ENCODE results near the gene PTPRD.

Gene PTPRD

DNA sequence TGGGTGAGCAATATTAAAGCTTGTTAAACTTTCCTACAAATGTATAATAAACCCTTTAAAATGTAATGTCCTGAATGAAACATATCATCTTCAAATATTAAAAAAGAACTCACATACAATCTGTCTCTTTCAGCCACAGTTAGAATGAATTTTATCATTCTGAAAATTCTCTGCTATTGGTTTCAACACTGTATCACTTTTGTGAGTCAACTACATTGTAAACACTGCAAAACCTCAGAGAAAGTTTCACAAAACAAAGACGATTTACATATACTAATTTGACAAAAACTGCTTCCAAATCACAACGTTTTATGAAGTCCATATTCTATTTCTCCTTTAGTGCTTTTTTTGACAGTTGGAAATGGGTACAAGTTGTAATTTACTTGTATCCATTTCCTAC lies 1781.2 kb downstream of the PTPRD start:
- H3K36me3 ChIP-seq (ENCODE audit: control insufficient read depth in 2 of 2, insufficient read depth in 1 of 2, low read length in 2 of 2), result no peaks in the 10 kb centered on the region
- ChIA-PET POLR2A (no interaction called here), CTCF (interaction anchor here (0.6 kb wide), 1 partner anchor 19 kb away, joined by 3 read pairs; no protein-coding TSS in a partner anchor)
- H3K9me3 ChIP-seq (ENCODE audit: control insufficient read depth, insufficient read depth, low read depth, low read length), result no peaks in the 10 kb centered on the region
- H3K4me3 ChIP-seq (ENCODE audit: low read depth, low read length), result no peak overlapping the region
- no peak for TF ChIP-seq ZNF707 (tag by site-specific recombination; IDR thresholded peaks at IDR 0.05)
- TF ChIP-seq, protein P1, sequence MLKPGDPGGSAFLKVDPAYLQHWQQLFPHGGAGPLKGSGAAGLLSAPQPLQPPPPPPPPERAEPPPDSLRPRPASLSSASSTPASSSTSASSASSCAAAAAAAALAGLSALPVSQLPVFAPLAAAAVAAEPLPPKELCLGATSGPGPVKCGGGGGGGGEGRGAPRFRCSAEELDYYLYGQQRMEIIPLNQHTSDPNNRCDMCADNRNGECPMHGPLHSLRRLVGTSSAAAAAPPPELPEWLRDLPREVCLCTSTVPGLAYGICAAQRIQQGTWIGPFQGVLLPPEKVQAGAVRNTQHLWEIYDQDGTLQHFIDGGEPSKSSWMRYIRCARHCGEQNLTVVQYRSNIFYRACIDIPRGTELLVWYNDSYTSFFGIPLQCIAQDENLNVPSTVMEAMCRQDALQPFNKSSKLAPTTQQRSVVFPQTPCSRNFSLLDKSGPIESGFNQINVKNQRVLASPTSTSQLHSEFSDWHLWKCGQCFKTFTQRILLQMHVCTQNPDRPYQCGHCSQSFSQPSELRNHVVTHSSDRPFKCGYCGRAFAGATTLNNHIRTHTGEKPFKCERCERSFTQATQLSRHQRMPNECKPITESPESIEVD (tag by site-specific recombination; IDR thresholded peaks at IDR 0.05), result peak; percentile 53
- no peak overlapping the region for H3K27ac ChIP-seq (ENCODE audit: extremely low read depth, low read depth, low read length)
- H3K4me1 ChIP-seq (ENCODE audit: control insufficient read depth, insufficient read depth, low read length), result no peaks in the 10 kb centered on the region

- CTCF ChIA-PET, result no interaction called here
Measured at GRCh38 chr9:8826281-8826680, 1786.5 kb downstream of the PTPRD start.

More at GRCh38 chr9:8826281-8826680, 1786.5 kb downstream of the PTPRD start:
- H3K9me3 ChIP-seq (ENCODE audit: control insufficient read depth, insufficient read depth, low read depth, low read length), result no peaks in the 10 kb centered on the region
- no peaks in the 10 kb centered on the region for H3K36me3 ChIP-seq (ENCODE audit: control insufficient read depth in 2 of 2, insufficient read depth in 1 of 2, low read length in 2 of 2)
- no peak overlapping the region for H3K4me3 ChIP-seq (ENCODE audit: low read depth, low read length)
- TF ChIP-seq HOXD13 (CRISPR knock-in tag; IDR thresholded peaks at IDR 0.05; ENCODE audit: borderline replicate concordance) (no peak), ZNF23 (tag by site-specific recombination; IDR thresholded peaks at IDR 0.05; ENCODE audit: borderline replicate concordance) (no peak), ZNF146 (tag by site-specific recombination; IDR thresholded peaks at IDR 0.05) (no peak), ZBTB1 (tag by site-specific recombination; IDR thresholded peaks at IDR 0.05) (no peak), ZNF664 (tag by site-specific recombination; IDR thresholded peaks at IDR 0.05) (no peak), ZNF398 (tag by site-specific recombination; IDR thresholded peaks at IDR 0.05) (no peak), ZNF626 (tag by site-specific recombination; IDR thresholded peaks at IDR 0.05) (no peak), ZNF548 (tag by site-specific recombination; IDR thresholded peaks at IDR 0.05) (no peak), ZNF2 (tag by site-specific recombination; IDR thresholded peaks at IDR 0.05) (no peak), ZNF362 (tag by site-specific recombination; IDR thresholded peaks at IDR 0.05) (no peak), ZNF114 (tag by site-specific recombination; IDR thresholded peaks at IDR 0.05) (no peak), ZNF555 (tag by site-specific recombination; conservative IDR thresholded peaks at IDR 0.05) (no peak), ZNF580 (tag by site-specific recombination; IDR thresholded peaks at IDR 0.05) (no peak), GLIS2 (tag by site-specific recombination; IDR thresholded peaks at IDR 0.05) (no peak), ZBTB17 (tag by site-specific recombination; IDR thresholded peaks at IDR 0.05) (no peak), ZNF148 (tag by site-specific recombination; IDR thresholded peaks at IDR 0.05; ENCODE audit: borderline replicate concordance) (no peak)
- TF ChIP-seq, protein P2, sequence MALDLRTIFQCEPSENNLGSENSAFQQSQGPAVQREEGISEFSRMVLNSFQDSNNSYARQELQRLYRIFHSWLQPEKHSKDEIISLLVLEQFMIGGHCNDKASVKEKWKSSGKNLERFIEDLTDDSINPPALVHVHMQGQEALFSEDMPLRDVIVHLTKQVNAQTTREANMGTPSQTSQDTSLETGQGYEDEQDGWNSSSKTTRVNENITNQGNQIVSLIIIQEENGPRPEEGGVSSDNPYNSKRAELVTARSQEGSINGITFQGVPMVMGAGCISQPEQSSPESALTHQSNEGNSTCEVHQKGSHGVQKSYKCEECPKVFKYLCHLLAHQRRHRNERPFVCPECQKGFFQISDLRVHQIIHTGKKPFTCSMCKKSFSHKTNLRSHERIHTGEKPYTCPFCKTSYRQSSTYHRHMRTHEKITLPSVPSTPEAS (tag by site-specific recombination; IDR thresholded peaks at IDR 0.05), result no peak
- no peaks in the 10 kb centered on the region for H3K4me1 ChIP-seq (ENCODE audit: control insufficient read depth, insufficient read depth, low read length)
- POLR2A ChIA-PET, result interaction anchor here (0.7 kb wide), 1 partner anchor 323 kb away, joined by 3 read pairs; no protein-coding TSS in a partner anchor
- H3K27ac ChIP-seq (ENCODE audit: extremely low read depth, low read depth, low read length), result no peak overlapping the region
